GM18873 (cell line): Measurements from ENCODE around the gene ALDH9A1.
A peak's percentile ranks its signal among the peaks of the same experiment; 100 is the strongest.
"Not testable (repeated sequence)": the region's sequence is repeated elsewhere in the genome, so short reads cannot be mapped to it uniquely, and the experiment has no call there.

Experiments
- ATAC-seq: cut with Tn5 transposase; IDR thresholded peaks from one replicate; pipeline ENCODE4 v1.9.1; 2021; ENCODE audit warnings: mild to moderate bottlenecking, moderate library complexity, moderate number of reproducible peaks; ENCODE audit not compliant: unreplicated experiment, low FRiP score

Gene ALDH9A1

GRCh38 chr1:165697881-165698760 lies at the start of gene ALDH9A1:
Gene ALDH9A1 (minus strand): TSS chr1:165698562. CDS start chr1:165698558, 4 bp downstream.
- peak; percentile 83 for ATAC-seq

GRCh38 chr1:165747632-165748447 lies 49.5 kb upstream of the ALDH9A1 start:
- ATAC-seq: no peak

- ATAC-seq: not testable (repeated sequence)
Observed at GRCh38 chr1:165744913-165745312, 46.6 kb upstream of the ALDH9A1 start.

- ATAC-seq: no peak
Observed at GRCh38 chr1:165742194-165742593, 43.8 kb upstream of the ALDH9A1 start.

GRCh38 chr1:165738794-165739193 lies 40.4 kb upstream of the ALDH9A1 start:
- peak; percentile 95 for ATAC-seq

- ATAC-seq: no peak
Observed at GRCh38 chr1:165737196-165737595, 38.8 kb upstream of the ALDH9A1 start.

- no peak for ATAC-seq
Observed at GRCh38 chr1:165734906-165735305, 36.5 kb upstream of the ALDH9A1 start.

- no peak for ATAC-seq
Observed at GRCh38 chr1:165726841-165727240, 28.5 kb upstream of the ALDH9A1 start.

GRCh38 chr1:165726169-165726568 lies 27.8 kb upstream of the ALDH9A1 start:
- ATAC-seq: no peak

- ATAC-seq: no peak
Observed at GRCh38 chr1:165717918-165718515, 19.7 kb upstream of the ALDH9A1 start.

- ATAC-seq: not testable (repeated sequence)
Observed at GRCh38 chr1:165716265-165717051, 18.1 kb upstream of the ALDH9A1 start.

GRCh38 chr1:165712764-165713163 lies 14.4 kb upstream of the ALDH9A1 start:
- ATAC-seq: no peak

- ATAC-seq: no peak
Observed at GRCh38 chr1:165707984-165708706, 9.8 kb upstream of the ALDH9A1 start.

GRCh38 chr1:165703648-165704047 lies 5.3 kb upstream of the ALDH9A1 start:
- no peak for ATAC-seq

GRCh38 chr1:165701922-165702321 lies 3.6 kb upstream of the ALDH9A1 start:
- ATAC-seq: not testable (repeated sequence)

GRCh38 chr1:165699577-165699976 lies 1.2 kb upstream of the ALDH9A1 start:
- ATAC-seq: no peak

GRCh38 chr1:165698761-165699052 lies 345 bp upstream of the ALDH9A1 start:
- no peak for ATAC-seq

- ATAC-seq: no peak
Observed at GRCh38 chr1:165697491-165697880, 876 bp downstream of the ALDH9A1 start.

- no peak for ATAC-seq
Observed at GRCh38 chr1:165696625-165697100, 1.7 kb downstream of the ALDH9A1 start.

GRCh38 chr1:165695031-165695430 lies 3.3 kb downstream of the ALDH9A1 start:
- no peak for ATAC-seq
